HG03280 (cell line): ENCODE measurements around the gene WFDC10A.
"Not testable (repeated sequence)": the region's sequence is repeated elsewhere in the genome, so short reads cannot be mapped to it uniquely, and the experiment has no call there.

Source experiments
- ATAC-seq: cut with Tn5 transposase; IDR thresholded peaks from one replicate; pipeline ENCODE4 v1.9.1; 2021; ENCODE audit warnings: mild to moderate bottlenecking, moderate library complexity; ENCODE audit not compliant: unreplicated experiment

Gene WFDC10A

DNA sequence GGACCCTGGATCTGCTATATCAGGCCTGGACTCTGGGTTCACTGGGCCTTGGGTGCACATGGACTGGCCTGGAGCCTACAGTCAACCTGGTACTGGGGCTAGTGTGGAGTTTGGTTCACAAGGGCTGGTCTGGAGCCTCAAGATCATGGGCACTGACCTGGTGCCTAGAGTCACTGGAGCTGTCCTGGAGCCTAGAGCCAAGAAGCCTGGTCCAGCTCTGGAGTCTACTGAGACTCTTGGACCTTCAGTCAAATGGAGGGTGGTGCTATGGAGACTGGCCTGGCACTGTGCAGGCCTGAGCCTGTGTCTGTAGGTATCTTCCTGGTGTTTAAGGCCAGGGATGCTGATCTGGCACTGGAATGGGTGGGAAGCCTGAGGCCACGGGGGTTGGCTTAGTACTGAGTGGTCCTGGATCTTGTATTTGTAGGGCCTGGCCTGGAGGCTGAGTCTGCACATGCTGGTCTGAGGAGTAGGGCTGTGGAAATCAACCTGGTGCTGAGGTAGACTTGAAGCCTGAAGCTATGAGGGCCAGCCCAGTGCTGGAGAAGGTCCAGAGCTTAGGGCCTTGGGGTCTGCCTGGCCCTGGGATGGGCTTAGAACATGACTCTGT is 18.0 kb downstream of the WFDC10A start:
- ATAC-seq: no peak

DNA sequence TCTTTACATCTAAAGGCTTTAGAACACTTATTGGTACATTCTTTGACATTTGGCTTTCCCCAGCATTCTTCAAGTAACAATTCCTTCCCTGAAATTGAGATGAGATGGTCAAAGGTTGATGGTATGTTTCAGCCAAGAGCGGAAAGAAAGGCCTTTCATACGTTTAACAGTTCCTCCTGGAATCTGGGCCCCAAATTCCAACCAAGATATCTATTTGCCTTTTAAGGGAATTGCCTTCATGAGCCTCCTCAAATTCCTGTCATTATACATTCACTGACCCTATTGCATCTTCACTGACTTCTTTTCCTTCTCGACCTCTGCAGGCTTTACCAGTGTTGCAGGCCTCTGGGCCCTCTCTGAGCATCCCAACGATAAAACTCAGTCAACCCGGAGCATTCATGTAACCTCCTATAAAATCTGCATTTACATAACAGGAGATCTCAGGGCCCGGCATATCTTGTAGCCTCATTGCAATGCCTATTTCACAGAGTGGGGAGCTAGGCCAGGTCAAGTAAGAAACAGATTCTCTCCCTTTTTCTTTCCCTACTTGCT is 19.8 kb downstream of the WFDC10A start:
- ATAC-seq: no peak

DNA sequence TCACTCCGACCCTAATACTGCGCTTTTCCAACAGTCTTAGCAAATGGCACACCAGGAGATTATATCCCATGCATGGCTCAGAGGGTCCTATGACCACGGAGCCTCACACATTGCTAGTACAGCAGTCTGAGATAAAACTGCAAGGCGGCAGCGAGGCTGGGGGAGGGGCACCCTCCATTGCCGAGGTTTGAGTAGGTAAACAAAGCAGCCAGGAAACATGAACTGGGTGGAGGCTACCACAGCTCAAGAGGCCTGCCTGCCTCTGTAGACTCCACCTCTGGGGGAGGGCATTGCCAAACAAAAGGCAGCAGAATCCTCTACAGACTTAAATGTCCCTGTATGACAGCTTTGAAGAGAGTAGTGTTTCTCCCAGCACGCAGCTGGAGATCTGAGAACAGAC is 22.2 kb downstream of the WFDC10A start:
- ATAC-seq: not testable (repeated sequence)

DNA sequence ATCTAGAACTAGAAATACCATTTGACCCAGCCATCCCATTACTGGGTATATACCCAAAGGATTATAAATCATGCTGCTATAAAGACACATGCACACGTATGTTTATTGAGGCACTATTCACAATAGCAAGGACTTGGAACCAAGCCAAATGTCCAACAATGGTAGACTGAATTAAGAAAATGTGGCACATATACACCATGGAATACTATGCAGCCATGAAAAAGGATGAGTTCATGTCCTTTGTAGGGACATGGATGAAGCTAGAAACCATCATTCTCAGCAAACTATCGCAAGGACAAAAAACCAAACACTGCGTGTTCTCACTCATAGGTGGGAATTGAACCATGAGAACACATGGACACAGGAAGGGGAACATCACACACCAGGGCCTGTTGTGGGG is 27.5 kb downstream of the WFDC10A start:
- not testable (repeated sequence) for ATAC-seq

DNA sequence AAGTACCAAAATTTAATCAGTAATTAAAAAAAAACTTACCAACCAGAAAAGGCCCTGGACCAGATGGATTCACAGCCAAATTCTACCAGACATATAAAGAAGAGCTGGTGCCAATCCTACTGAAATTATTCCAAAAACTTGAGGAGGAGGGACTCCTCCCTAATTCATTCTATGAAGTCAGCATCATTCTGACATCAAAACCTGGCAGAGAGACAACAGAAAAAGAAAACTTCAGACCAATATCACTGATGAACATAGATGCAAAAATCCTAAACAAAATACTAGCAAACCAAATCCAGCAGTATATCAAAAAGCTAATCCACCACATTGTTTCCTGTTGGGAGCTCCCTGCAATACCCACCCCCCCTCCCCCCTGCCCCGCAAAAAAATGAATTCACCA is 40.6 kb downstream of the WFDC10A start, which contains the start of gene WFDC11:
Gene WFDC11, minus strand, starts transcription at position 101 of the 400 bp plus-strand sequence. CDS start 19,639 bp downstream, outside the sequence.
- ATAC-seq: no peak

DNA sequence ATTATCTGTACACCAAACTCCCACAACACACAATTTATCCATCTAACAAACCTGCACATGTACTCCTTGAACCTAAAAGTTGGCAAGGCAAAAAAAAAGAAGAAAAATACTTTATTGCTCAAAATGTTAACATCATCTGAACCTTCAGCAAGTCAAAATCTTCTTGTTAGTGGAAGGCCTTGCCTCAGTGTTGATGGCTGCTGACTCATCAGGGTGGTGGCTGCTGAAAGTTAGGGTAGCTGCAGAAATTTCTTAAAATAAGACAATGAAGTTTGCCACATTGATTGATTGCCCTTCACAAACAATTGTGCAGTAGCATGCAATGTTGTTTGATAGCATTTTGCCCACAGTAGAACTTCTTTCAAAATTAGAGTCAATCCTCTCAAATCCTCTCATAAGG is 43.2 kb downstream of the WFDC10A start:
- ATAC-seq: no peak

DNA sequence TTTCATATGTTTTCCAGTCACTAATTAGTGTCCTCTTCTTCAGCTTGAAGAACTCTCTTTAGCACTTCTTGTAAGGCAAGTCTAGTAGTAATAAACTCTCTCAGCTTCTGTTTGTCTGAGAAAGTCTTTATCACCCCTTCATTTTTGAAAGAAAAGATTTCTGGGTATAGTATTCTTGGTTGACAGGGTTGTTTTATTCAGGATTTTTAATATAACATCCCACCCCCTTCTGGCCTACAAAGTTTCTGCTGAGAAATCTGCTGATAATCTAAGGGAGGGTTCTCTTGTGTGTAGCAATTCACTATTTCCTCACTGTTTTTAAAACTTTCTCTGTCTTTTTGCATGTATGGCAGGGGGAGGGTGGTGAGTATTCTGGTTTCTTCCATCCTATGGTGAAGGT is 50.1 kb downstream of the WFDC10A start:
- ATAC-seq: no peak
